ENCODE measurements around the gene CHRNE. TPM values are rescaled to one million over a fixed set of nuclear protein-coding genes. Genes with fewer than 3 reads are reported as not detected.

Gene CHRNE
- total and polyA plus RNA-seq, 2 of the 13 experiments (the other 11 are each of a cell fraction or from before 2014, with no cell fraction given) = 0.53 to 0.59 TPM

GRCh38 chr17:4908301-4908700 lies 5.4 kb upstream of the CHRNE start (continued):
- TF ChIP-seq RERE (CRISPR knock-in tag; IDR thresholded peaks at IDR 0.05; ENCODE audit: low read depth) = no peak
- TF ChIP-seq CEBPG (CRISPR knock-in tag; IDR thresholded peaks at IDR 0.05) = peak; percentile 38; the same call in 1 of the 2 replicates
- TF ChIP-seq ZNF343 (CRISPR knock-in tag; IDR thresholded peaks at IDR 0.05) = no peak
- TF ChIP-seq ZNF562 (CRISPR knock-in tag; IDR thresholded peaks at IDR 0.05; ENCODE audit: borderline replicate concordance) = no peak
- TF ChIP-seq TEAD2 (CRISPR knock-in tag; IDR thresholded peaks at IDR 0.05) = no peak
- no peak for TF ChIP-seq TCF7L2 (IDR thresholded peaks at IDR 0.05; ENCODE audit: low read depth, low read length)
- TF ChIP-seq KAT7 (CRISPR knock-in tag; IDR thresholded peaks at IDR 0.05; ENCODE audit: borderline replicate concordance) = 0 out of 2 replicates have a peak, but pooled peaks have one; percentile 49
- TF ChIP-seq ZNF781 (CRISPR knock-in tag; IDR thresholded peaks at IDR 0.05; ENCODE audit: borderline replicate concordance, not compliant biosample characterization) = no peak
- TF ChIP-seq NKX3-1 (CRISPR knock-in tag; IDR thresholded peaks at IDR 0.05) = no peak
- no peak for TF ChIP-seq SNRNP70 (IDR thresholded peaks at IDR 0.05; ENCODE audit: low read depth, low read length)
- no peak for TF ChIP-seq FOXP1 (IDR thresholded peaks at IDR 0.05)
- no peak for TF ChIP-seq FOXP1 (CRISPR knock-in tag; IDR thresholded peaks at IDR 0.05)
- TF ChIP-seq MTA3 (CRISPR knock-in tag; IDR thresholded peaks at IDR 0.05) = no peak
- TF ChIP-seq PRPF4 (IDR thresholded peaks at IDR 0.05; ENCODE audit: low read depth, low read length, poor library complexity, severe bottlenecking) = no peak
- TF ChIP-seq, protein P1, sequence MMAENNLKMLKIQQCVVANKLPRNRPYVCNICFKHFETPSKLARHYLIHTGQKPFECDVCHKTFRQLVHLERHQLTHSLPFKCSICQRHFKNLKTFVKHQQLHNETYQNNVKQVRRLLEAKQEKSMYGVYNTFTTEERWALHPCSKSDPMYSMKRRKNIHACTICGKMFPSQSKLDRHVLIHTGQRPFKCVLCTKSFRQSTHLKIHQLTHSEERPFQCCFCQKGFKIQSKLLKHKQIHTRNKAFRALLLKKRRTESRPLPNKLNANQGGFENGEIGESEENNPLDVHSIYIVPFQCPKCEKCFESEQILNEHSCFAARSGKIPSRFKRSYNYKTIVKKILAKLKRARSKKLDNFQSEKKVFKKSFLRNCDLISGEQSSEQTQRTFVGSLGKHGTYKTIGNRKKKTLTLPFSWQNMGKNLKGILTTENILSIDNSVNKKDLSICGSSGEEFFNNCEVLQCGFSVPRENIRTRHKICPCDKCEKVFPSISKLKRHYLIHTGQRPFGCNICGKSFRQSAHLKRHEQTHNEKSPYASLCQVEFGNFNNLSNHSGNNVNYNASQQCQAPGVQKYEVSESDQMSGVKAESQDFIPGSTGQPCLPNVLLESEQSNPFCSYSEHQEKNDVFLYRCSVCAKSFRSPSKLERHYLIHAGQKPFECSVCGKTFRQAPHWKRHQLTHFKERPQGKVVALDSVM (CRISPR knock-in tag; IDR thresholded peaks at IDR 0.05) = peak; percentile 32; the same call in 1 of the 2 replicates
- peak in 1 of 2 experiments; percentile 5; a peak in 1 of 4 replicates for TF ChIP-seq EP300 (IDR thresholded peaks at IDR 0.05; ENCODE audit: low read depth in 2 of 2, low read length in 2 of 2)
- peak; percentile 18; the same call in 1 of the 2 replicates for TF ChIP-seq EP300 (CRISPR knock-in tag; IDR thresholded peaks at IDR 0.05; ENCODE audit: borderline replicate concordance)
- TF ChIP-seq SUZ12 (IDR thresholded peaks at IDR 0.05; ENCODE audit: low read depth, low read length) = no peak
- no peak for TF ChIP-seq ATF7 (IDR thresholded peaks at IDR 0.05)
- TF ChIP-seq ATF7 (CRISPR knock-in tag; IDR thresholded peaks at IDR 0.05) = no peak
- TF ChIP-seq CAMTA2 (CRISPR knock-in tag; IDR thresholded peaks at IDR 0.05; ENCODE audit: borderline replicate concordance) = no peak
- TF ChIP-seq WIZ (CRISPR knock-in tag; IDR thresholded peaks at IDR 0.05) = no peak
- TF ChIP-seq, protein P2, sequence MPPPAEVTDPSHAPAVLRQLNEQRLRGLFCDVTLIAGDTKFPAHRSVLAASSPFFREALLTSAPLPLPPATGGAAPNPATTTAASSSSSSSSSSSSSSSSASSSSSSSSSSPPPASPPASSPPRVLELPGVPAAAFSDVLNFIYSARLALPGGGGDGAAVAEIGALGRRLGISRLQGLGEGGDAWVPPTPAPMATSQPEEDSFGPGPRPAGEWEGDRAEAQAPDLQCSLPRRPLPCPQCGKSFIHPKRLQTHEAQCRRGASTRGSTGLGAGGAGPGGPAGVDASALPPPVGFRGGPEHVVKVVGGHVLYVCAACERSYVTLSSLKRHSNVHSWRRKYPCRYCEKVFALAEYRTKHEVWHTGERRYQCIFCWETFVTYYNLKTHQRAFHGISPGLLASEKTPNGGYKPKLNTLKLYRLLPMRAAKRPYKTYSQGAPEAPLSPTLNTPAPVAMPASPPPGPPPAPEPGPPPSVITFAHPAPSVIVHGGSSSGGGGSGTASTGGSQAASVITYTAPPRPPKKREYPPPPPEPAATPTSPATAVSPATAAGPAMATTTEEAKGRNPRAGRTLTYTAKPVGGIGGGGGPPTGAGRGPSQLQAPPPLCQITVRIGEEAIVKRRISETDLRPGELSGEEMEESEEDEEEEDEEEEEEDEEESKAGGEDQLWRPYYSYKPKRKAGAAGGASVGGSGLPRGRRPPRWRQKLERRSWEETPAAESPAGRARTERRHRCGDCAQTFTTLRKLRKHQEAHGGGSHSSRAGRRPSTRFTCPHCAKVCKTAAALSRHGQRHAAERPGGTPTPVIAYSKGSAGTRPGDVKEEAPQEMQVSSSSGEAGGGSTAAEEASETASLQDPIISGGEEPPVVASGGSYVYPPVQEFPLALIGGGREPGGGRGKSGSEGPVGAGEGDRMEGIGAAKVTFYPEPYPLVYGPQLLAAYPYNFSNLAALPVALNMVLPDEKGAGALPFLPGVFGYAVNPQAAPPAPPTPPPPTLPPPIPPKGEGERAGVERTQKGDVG (CRISPR knock-in tag; IDR thresholded peaks at IDR 0.05; ENCODE audit: borderline replicate concordance) = no peak
